ENCODE measurements around the gene ORC3. TPM values are rescaled to one million over a fixed set of nuclear protein-coding genes. Genes with fewer than 3 reads are reported as not detected.
"Not testable (repeated sequence)": the region's sequence is repeated elsewhere in the genome, so short reads cannot be mapped to it uniquely, and the experiment has no call there.

The ORC3 gene
- total RNA-seq, 1 experiment from 2014 or later, result 50.9 TPM

DNA sequence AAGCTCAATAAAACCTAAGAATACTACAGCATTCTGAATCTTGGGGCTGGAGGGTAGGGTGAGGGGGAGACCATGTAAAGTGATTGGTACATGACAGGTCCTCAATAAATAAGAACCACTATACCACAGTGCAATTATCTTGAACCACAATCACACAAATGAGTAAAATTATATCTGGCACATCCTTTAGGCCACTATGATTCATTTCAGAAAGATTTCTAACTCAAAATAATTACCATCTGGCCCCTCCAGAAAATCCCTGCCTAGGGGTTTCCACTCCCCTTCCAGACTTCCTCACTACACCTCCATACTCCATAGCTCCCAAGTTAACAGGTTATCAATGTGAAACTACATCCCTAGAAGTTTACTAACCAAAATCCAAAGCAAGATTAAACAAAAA lies 92.4 kb downstream of the ORC3 start:
- H3K27ac ChIP-seq (ENCODE audit: low read length), result no peak overlapping the region
- peaks cover 38% of the 10 kb centered on the region; the same call in 1 of the 2 replicates for H3K36me3 ChIP-seq (ENCODE audit: insufficient read depth, low read length)
- H3K9ac ChIP-seq (ENCODE audit: low read length), result no peak overlapping the region
- H3K9me2 ChIP-seq (replicated peaks; ENCODE audit: insufficient read depth, low read length), result no peaks in the 10 kb centered on the region
- 0 out of 2 replicates have a peak, but pooled peaks cover 2% of the 10 kb centered on the region for H3K4me1 ChIP-seq (ENCODE audit: low read length)
- H3K4me3 ChIP-seq (ENCODE audit: low read length), result no peak overlapping the region
- no peaks in the 10 kb centered on the region for H3K9me3 ChIP-seq (ENCODE audit: low read length)
- no peak for DNase-seq
- H3K4me2 ChIP-seq (ENCODE audit: low read depth, low read length, poor library complexity, severe bottlenecking), result no peak overlapping the region
- no peaks in the 10 kb centered on the region for H3K27me3 ChIP-seq (ENCODE audit: low read length)
- no peak overlapping the region for H2AFZ ChIP-seq (ENCODE audit: low read length)
- peaks cover 66% of the 10 kb centered on the region for H4K20me1 ChIP-seq (ENCODE audit: insufficient read depth, low read depth, low read length)
- H3K79me2 ChIP-seq (ENCODE audit: low read length), result peaks cover 95% of the 10 kb centered on the region

GRCh38 chr6:87683890-87684289 lies 94.0 kb downstream of the ORC3 start:
- Histone ChIP-seq H3K27ac (ENCODE audit: low read length) (no peak overlapping the region), H3K4me3 (ENCODE audit: low read length) (no peak overlapping the region), H4K20me1 (ENCODE audit: insufficient read depth, low read depth, low read length) (peaks cover 77% of the 10 kb centered on the region), H3K36me3 (ENCODE audit: insufficient read depth, low read length) (peaks cover 27% of the 10 kb centered on the region; the same call in 1 of the 2 replicates), H3K27me3 (ENCODE audit: low read length) (no peaks in the 10 kb centered on the region), H3K79me2 (ENCODE audit: low read length) (peaks cover 98% of the 10 kb centered on the region), H3K4me1 (ENCODE audit: low read length) (0 out of 2 replicates have a peak, but pooled peaks cover 2% of the 10 kb centered on the region), H3K9me2 (replicated peaks; ENCODE audit: insufficient read depth, low read length) (no peaks in the 10 kb centered on the region), H3K4me2 (ENCODE audit: low read depth, low read length, poor library complexity, severe bottlenecking) (no peak overlapping the region), H3K9me3 (ENCODE audit: low read length) (no peaks in the 10 kb centered on the region), H3K9ac (ENCODE audit: low read length) (no peak overlapping the region), H2AFZ (ENCODE audit: low read length) (no peak overlapping the region)
- DNase-seq, result no peak

DNA sequence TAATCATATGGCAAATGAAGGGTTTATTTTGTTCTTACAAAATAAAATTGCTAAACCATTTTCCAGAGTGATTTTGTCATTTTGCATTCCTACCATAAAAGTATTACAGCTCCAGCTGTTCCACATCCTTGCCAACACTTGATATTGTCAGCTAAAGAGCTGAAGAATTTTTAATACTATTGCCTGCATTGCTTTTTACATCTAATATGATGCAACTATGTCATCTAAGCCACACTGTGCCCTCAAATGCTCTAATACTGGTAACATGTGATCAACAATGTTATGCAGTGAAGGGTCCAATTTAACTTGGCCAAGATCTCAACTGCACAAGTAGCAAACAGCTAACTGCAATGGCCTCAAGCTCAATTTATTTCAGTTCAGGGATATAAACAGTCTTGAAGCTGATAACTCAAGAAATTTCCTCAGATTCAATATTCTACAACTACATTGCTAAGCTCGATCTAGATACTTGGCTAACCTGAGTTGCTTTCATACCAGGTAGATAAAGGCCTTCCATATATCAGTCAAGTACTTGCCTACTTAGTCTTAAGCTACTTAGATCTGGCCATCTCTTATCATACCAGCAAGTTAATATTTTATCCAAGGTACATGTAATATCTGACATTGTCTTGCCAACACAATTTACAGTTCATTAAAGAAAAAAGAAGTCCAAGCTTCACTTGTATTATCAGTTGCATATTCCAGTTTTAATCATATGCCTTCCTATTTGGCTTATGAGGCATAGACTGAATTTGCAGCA lies 95.1 kb downstream of the ORC3 start:
- Histone ChIP-seq H3K9me2 (replicated peaks; ENCODE audit: insufficient read depth, low read length) (no peaks in the 10 kb centered on the region), H3K4me2 (ENCODE audit: low read depth, low read length, poor library complexity, severe bottlenecking) (no peak overlapping the region), H3K4me3 (ENCODE audit: low read length) (no peak overlapping the region), H4K20me1 (ENCODE audit: insufficient read depth, low read depth, low read length) (peaks cover 86% of the 10 kb centered on the region), H2AFZ (ENCODE audit: low read length) (no peak overlapping the region), H3K4me1 (ENCODE audit: low read length) (0 out of 2 replicates have a peak, but pooled peaks cover 2% of the 10 kb centered on the region), H3K79me2 (ENCODE audit: low read length) (peaks cover 99% of the 10 kb centered on the region), H3K27me3 (ENCODE audit: low read length) (no peaks in the 10 kb centered on the region), H3K9me3 (ENCODE audit: low read length) (no peaks in the 10 kb centered on the region), H3K36me3 (ENCODE audit: insufficient read depth, low read length) (peaks cover 23% of the 10 kb centered on the region; the same call in 1 of the 2 replicates), H3K9ac (ENCODE audit: low read length) (no peak overlapping the region), H3K27ac (ENCODE audit: low read length) (no peak overlapping the region)
- DNase-seq, result no peak

DNA sequence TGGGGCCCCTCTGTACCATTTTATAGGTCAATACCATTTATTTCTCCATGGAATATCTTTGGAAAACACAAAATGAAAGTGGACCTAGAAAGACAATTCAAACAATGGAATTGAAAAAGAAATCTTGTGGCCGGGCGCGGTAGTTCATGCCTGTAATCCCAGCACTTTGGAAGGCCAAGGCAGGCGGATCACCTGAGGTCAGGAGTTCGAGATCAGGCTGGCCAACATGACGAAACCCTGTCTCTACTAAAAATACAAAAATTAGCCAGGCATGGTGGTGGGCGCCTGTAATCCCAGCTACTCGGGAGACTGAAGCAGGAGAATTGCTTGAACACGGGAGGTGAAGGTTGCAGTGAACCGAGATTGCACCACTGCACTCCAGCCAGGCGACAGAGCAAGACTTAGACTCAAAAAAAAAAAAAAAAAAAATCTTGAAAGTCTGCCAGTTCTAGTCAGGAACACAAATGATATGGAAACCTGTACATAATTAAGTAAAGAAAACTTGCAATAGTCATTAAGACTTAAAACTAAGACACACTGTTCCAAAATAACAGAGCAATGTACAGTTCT lies 96.8 kb downstream of the ORC3 start:
- peaks cover 84% of the 10 kb centered on the region for H4K20me1 ChIP-seq (ENCODE audit: insufficient read depth, low read depth, low read length)
- not testable (repeated sequence) for H3K27ac ChIP-seq (ENCODE audit: low read length); H3K9me2 ChIP-seq (replicated peaks; ENCODE audit: insufficient read depth, low read length); H3K4me1 ChIP-seq (ENCODE audit: low read length); DNase-seq; H3K9me3 ChIP-seq (ENCODE audit: low read length); H3K27me3 ChIP-seq (ENCODE audit: low read length); H3K4me3 ChIP-seq (ENCODE audit: low read length); H3K4me2 ChIP-seq (ENCODE audit: low read depth, low read length, poor library complexity, severe bottlenecking); H2AFZ ChIP-seq (ENCODE audit: low read length); H3K9ac ChIP-seq (ENCODE audit: low read length)
- peaks cover 16% of the 10 kb centered on the region; the same call in 1 of the 2 replicates for H3K36me3 ChIP-seq (ENCODE audit: insufficient read depth, low read length)
- peaks cover 100% of the 10 kb centered on the region for H3K79me2 ChIP-seq (ENCODE audit: low read length)

- H3K4me1 ChIP-seq (ENCODE audit: low read length), result peaks cover 12% of the 10 kb centered on the region
- no peak for DNase-seq
- H3K27me3 ChIP-seq (ENCODE audit: low read length), result no peaks in the 10 kb centered on the region
- H3K36me3 ChIP-seq (ENCODE audit: insufficient read depth, low read length), result peaks cover 12% of the 10 kb centered on the region; the same call in 1 of the 2 replicates
- H3K79me2 ChIP-seq (ENCODE audit: low read length), result peaks cover 100% of the 10 kb centered on the region
- H4K20me1 ChIP-seq (ENCODE audit: insufficient read depth, low read depth, low read length), result peaks cover 82% of the 10 kb centered on the region
- no peak overlapping the region for H3K4me3 ChIP-seq (ENCODE audit: low read length)
- no peaks in the 10 kb centered on the region for H3K9me3 ChIP-seq (ENCODE audit: low read length)
- no peak overlapping the region for H3K27ac ChIP-seq (ENCODE audit: low read length)
- H3K4me2 ChIP-seq (ENCODE audit: low read depth, low read length, poor library complexity, severe bottlenecking), result no peak overlapping the region
- H3K9me2 ChIP-seq (replicated peaks; ENCODE audit: insufficient read depth, low read length), result no peaks in the 10 kb centered on the region
- no peak overlapping the region for H2AFZ ChIP-seq (ENCODE audit: low read length)
- no peak overlapping the region for H3K9ac ChIP-seq (ENCODE audit: low read length)
Observed at GRCh38 chr6:87687296-87687695, 97.4 kb downstream of the ORC3 start.

DNA sequence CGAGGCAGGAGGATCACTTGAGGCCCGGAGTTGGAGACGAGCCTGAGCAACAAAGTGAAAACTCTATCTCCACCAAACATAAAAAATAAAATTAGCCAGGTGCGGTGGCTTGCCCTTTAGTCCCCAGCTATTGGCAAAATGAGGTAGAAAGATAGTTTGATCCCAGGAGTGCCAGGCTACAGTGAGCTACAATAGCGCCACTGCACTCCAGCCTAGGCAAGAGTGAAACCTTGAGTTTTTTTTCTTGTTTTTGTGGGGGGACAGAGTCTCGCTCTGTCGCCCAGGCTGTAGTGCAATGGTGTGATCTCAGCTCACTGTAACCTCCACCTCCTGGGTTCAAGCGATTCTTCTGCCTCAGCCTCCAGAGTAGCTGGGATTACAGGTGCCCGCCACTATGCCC lies 98.0 kb downstream of the ORC3 start:
- not testable (repeated sequence) for H2AFZ ChIP-seq (ENCODE audit: low read length); H3K9me3 ChIP-seq (ENCODE audit: low read length); DNase-seq; H3K9me2 ChIP-seq (replicated peaks; ENCODE audit: insufficient read depth, low read length); H3K4me3 ChIP-seq (ENCODE audit: low read length); H3K4me2 ChIP-seq (ENCODE audit: low read depth, low read length, poor library complexity, severe bottlenecking); H3K9ac ChIP-seq (ENCODE audit: low read length); H3K27ac ChIP-seq (ENCODE audit: low read length); H3K27me3 ChIP-seq (ENCODE audit: low read length)
- Histone ChIP-seq H3K36me3 (ENCODE audit: insufficient read depth, low read length) (peaks cover 12% of the 10 kb centered on the region; the same call in 1 of the 2 replicates), H3K4me1 (ENCODE audit: low read length) (peaks cover 13% of the 10 kb centered on the region), H4K20me1 (ENCODE audit: insufficient read depth, low read depth, low read length) (peaks cover 81% of the 10 kb centered on the region), H3K79me2 (ENCODE audit: low read length) (peaks cover 100% of the 10 kb centered on the region)

GRCh38 chr6:87690441-87690840 lies 100.5 kb downstream of the ORC3 start:
- no peak overlapping the region for H3K4me3 ChIP-seq (ENCODE audit: low read length)
- H3K27ac ChIP-seq (ENCODE audit: low read length), result no peak overlapping the region
- no peak for DNase-seq
- H3K27me3 ChIP-seq (ENCODE audit: low read length), result no peaks in the 10 kb centered on the region
- H3K9ac ChIP-seq (ENCODE audit: low read length), result no peak overlapping the region
- no peak overlapping the region for H3K4me2 ChIP-seq (ENCODE audit: low read depth, low read length, poor library complexity, severe bottlenecking)
- H3K4me1 ChIP-seq (ENCODE audit: low read length), result peaks cover 29% of the 10 kb centered on the region
- peaks cover 13% of the 10 kb centered on the region; the same call in 1 of the 2 replicates for H3K36me3 ChIP-seq (ENCODE audit: insufficient read depth, low read length)
- H3K9me2 ChIP-seq (replicated peaks; ENCODE audit: insufficient read depth, low read length), result no peaks in the 10 kb centered on the region
- no peaks in the 10 kb centered on the region for H3K9me3 ChIP-seq (ENCODE audit: low read length)
- H2AFZ ChIP-seq (ENCODE audit: low read length), result no peak overlapping the region
- H3K79me2 ChIP-seq (ENCODE audit: low read length), result peaks cover 100% of the 10 kb centered on the region
- peaks cover 75% of the 10 kb centered on the region for H4K20me1 ChIP-seq (ENCODE audit: insufficient read depth, low read depth, low read length)

- H3K79me2 ChIP-seq (ENCODE audit: low read length), result peaks cover 98% of the 10 kb centered on the region
- no peaks in the 10 kb centered on the region for H3K9me2 ChIP-seq (replicated peaks; ENCODE audit: insufficient read depth, low read length)
- peaks cover 69% of the 10 kb centered on the region for H4K20me1 ChIP-seq (ENCODE audit: insufficient read depth, low read depth, low read length)
- no peaks in the 10 kb centered on the region for H3K9me3 ChIP-seq (ENCODE audit: low read length)
- H3K27ac ChIP-seq (ENCODE audit: low read length), result no peak overlapping the region
- DNase-seq, result no peak
- peaks cover 8% of the 10 kb centered on the region; the same call in 1 of the 2 replicates for H3K36me3 ChIP-seq (ENCODE audit: insufficient read depth, low read length)
- no peak overlapping the region for H3K4me2 ChIP-seq (ENCODE audit: low read depth, low read length, poor library complexity, severe bottlenecking)
- no peak overlapping the region for H3K4me3 ChIP-seq (ENCODE audit: low read length)
- no peak overlapping the region for H2AFZ ChIP-seq (ENCODE audit: low read length)
- H3K4me1 ChIP-seq (ENCODE audit: low read length), result peaks cover 38% of the 10 kb centered on the region
- H3K27me3 ChIP-seq (ENCODE audit: low read length), result no peaks in the 10 kb centered on the region
- no peak overlapping the region for H3K9ac ChIP-seq (ENCODE audit: low read length)
Observed at GRCh38 chr6:87692086-87692485, 102.2 kb downstream of the ORC3 start.

Data from Karpas-422 (cell line).